Left lung (tissue), 10 donors: ENCODE data around the gene P2RX2. TPM values are rescaled to one million over a fixed set of nuclear protein-coding genes. Genes with fewer than 3 reads are reported as not detected.
A peak's percentile ranks its signal among the peaks of the same experiment; 100 is the strongest.

Experiments used
- ATAC-seq: fragments of 200-7000 bp; cut with Tn5 transposase; one replicate; pipeline ENCODE4 v1.9.1; 2020; ENCODE audit warnings: moderate library complexity
- DNase-seq, 4 donors: peaks; one replicate each; pipeline ENCODE4 v3.0.0-alpha.2; 2013 to 2020
- H3K27ac ChIP-seq, 2 donors: fragments of 200-600 bp; sonication (generic) in 1 of 2; one replicate each; pipeline versions ENCODE4 v1.5.0 to v1.8.0; 2020 to 2021
- H3K27me3 ChIP-seq, 2 donors: fragments of 200-600 bp; sonication (generic) in 1 of 2; one replicate each; pipeline versions ENCODE4 v1.5.0 to v1.8.0; 2020 to 2021
- H3K36me3 ChIP-seq, 2 donors: fragments of 200-600 bp; sonication (generic) in 1 of 2; one replicate each; pipeline versions ENCODE4 v1.5.0 to v1.8.0; 2020 to 2021
- H3K4me1 ChIP-seq, 2 donors: fragments of 200-600 bp; one replicate each; pipeline ENCODE4 v1.8.0; 2021
- H3K4me3 ChIP-seq, 2 donors: fragments of 200-600 bp; sonication (generic) in 1 of 2; one replicate each; pipeline versions ENCODE4 v1.5.0 to v1.8.0; 2020 to 2021; ENCODE audit warnings: mild to moderate bottlenecking in 1 of 2
- H3K9me3 ChIP-seq, 2 donors: fragments of 200-600 bp; sonication (generic) in 1 of 2; one replicate each; pipeline versions ENCODE4 v1.5.0 to v1.8.0; 2020 to 2021
- CTCF ChIP-seq, 2 donors: fragments of 200-600 bp; sonication (generic) in 1 of 2; IDR thresholded peaks; one replicate each; pipeline versions ENCODE4 v1.5.0 to v1.8.0; 2021; ENCODE audit warnings: antibody characterized with exemption in 2 of 2
- intact Hi-C, 2 donors: fragments of 100-400 bp; cut with DNase I; formaldehyde crosslinking; loops; one replicate each; pipeline versions ENCODE4 v1.11.2 to v1.14.2; 2022
- polyA plus RNA-seq, 6 donors: library from polyadenylated mRNA; unstranded; fragments of 120-200 nt; gene quantifications; one replicate each; pipeline ENCODE4 v1.2.1, GENCODE V29; 2013; ENCODE audit not compliant: insufficient read length in 6 of 6
- total RNA-seq, 2 donors: library from RNA; stranded (reverse); fragmentation: NEBNext Ultra II Directional; extraction: Animal tissue kit (Norgen Biotek cat#: 25700); gene quantifications; one replicate each; pipeline ENCODE4 v1.2.1, GENCODE V29; 2021
- donor health status: DM: no; HTN: yes; CAD: no.
- donor health status: DM: no; HTN: no; CAD: no.

P2RX2 gene
- total and polyA plus RNA-seq, 8 donors = 4.2 to 10.9 (median 5.3) TPM; not detected in 2

- intact Hi-C loops = loop anchor here in 1 of 2 donors (5.0 kb wide), 1 partner anchor 193 kb away; no protein-coding TSS in a partner anchor
- H3K4me3 ChIP-seq = peak within 1 kb of the TSS in 1 of 2 donors; percentile 6
- H3K4me1 ChIP-seq = peaks cover 0 to 5% of the 10 kb centered on the region in 2 donors
- DNase-seq (peak in 3 of 4 donors; percentile 58 to 75 (median 59)), ATAC-seq (peak; percentile 57)
- TF ChIP-seq CTCF (IDR thresholded peaks at IDR 0.05) = no peak
- no peak within 1 kb of the TSS for H3K27ac ChIP-seq
- H3K9me3 ChIP-seq = peaks cover 0 to 8% of the 10 kb centered on the region in 2 donors
- H3K36me3 ChIP-seq = no peaks in the 10 kb centered on the region
- peaks cover 9 to 62% of the 10 kb centered on the region in 2 donors for H3K27me3 ChIP-seq
Observed at GRCh38 chr12:132610051-132610759, 8.4 kb upstream of the P2RX2 start, which contains the start of gene LRCOL1. Gene LRCOL1 (minus strand): TSS chr12:132610582. CDS start chr12:132606251, 4,331 bp downstream.

GRCh38 chr12:132610866-132611602 lies 7.5 kb upstream of the P2RX2 start:
- intact Hi-C loops = loop anchor here in 1 of 2 donors (5.0 kb wide), 1 partner anchor 194 kb away; no protein-coding TSS in a partner anchor

GRCh38 chr12:132611620-132612019 lies 7.0 kb upstream of the P2RX2 start:
- peaks cover 9 to 62% of the 10 kb centered on the region in 2 donors for H3K27me3 ChIP-seq
- intact Hi-C loops = loop anchor here in 1 of 2 donors (5.0 kb wide), 1 partner anchor 194 kb away; no protein-coding TSS in a partner anchor
- peaks cover 0 to 5% of the 10 kb centered on the region in 2 donors for H3K4me1 ChIP-seq
- H3K9me3 ChIP-seq = peaks cover 0 to 13% of the 10 kb centered on the region in 2 donors
- H3K36me3 ChIP-seq = no peaks in the 10 kb centered on the region
- no peak overlapping the region for H3K27ac ChIP-seq
- TF ChIP-seq CTCF (IDR thresholded peaks at IDR 0.05) = no peak
- no peak overlapping the region for H3K4me3 ChIP-seq
- ATAC-seq = no peak
- peak in 1 of 4 donors; percentile 16 for DNase-seq

More at GRCh38 chr12:132610866-132611602, 7.5 kb upstream of the P2RX2 start:
- Histone ChIP-seq H3K27me3 (peaks cover 9 to 62% of the 10 kb centered on the region in 2 donors), H3K9me3 (peaks cover 0 to 8% of the 10 kb centered on the region in 2 donors), H3K4me1 (peaks cover 0 to 5% of the 10 kb centered on the region in 2 donors), H3K27ac (no peak overlapping the region), H3K36me3 (no peaks in the 10 kb centered on the region), H3K4me3 (no peak overlapping the region)
- ATAC-seq (no peak), DNase-seq (peak in 1 of 4 donors; percentile 63)
- no peak for TF ChIP-seq CTCF (IDR thresholded peaks at IDR 0.05)

- H3K9me3 ChIP-seq = peaks cover 0 to 19% of the 10 kb centered on the region in 2 donors
- no peak for TF ChIP-seq CTCF (IDR thresholded peaks at IDR 0.05)
- DNase-seq (peak in 1 of 4 donors; percentile 9), ATAC-seq (no peak)
- H3K4me1 ChIP-seq = peaks cover 2 to 5% of the 10 kb centered on the region in 2 donors
- H3K36me3 ChIP-seq = no peaks in the 10 kb centered on the region
- no peak overlapping the region for H3K4me3 ChIP-seq
- H3K27me3 ChIP-seq = peaks cover 22 to 64% of the 10 kb centered on the region in 2 donors
- intact Hi-C loops = loop anchor here in 1 of 2 donors (5.0 kb wide), 1 partner anchor 197 kb away; no protein-coding TSS in a partner anchor
- no peak overlapping the region for H3K27ac ChIP-seq
Observed at GRCh38 chr12:132614029-132614428, 4.5 kb upstream of the P2RX2 start.
